Sigmoid colon (tissue), 7 donors: ENCODE measurements around the gene ATRNL1. TPM values are rescaled to one million over a fixed set of nuclear protein-coding genes. Genes with fewer than 3 reads are reported as not detected.

Experiments
- DNase-seq: peaks from one replicate; pipeline ENCODE4 v3.0.0-alpha.2; 2019
- H3K27ac ChIP-seq, 4 donors: fragments of 200-600 bp; sonication (generic); one replicate each; pipeline ENCODE4 v1.5.1; 2016 to 2019; ENCODE audit warnings: mild to moderate bottlenecking in 1 of 4
- H3K27me3 ChIP-seq, 3 donors: fragments of 200-600 bp; sonication (generic); one replicate each; pipeline ENCODE4 v1.5.1; 2019; ENCODE audit warnings: mild to moderate bottlenecking in 1 of 3
- H3K36me3 ChIP-seq, 4 donors: fragments of 200-600 bp; sonication (generic); one replicate each; pipeline ENCODE4 v1.5.1; 2016 to 2019
- H3K4me1 ChIP-seq, 4 donors: fragments of 200-600 bp; sonication (generic); one replicate each; pipeline ENCODE4 v1.5.1; 2017 to 2019
- H3K4me3 ChIP-seq, 4 donors: fragments of 200-600 bp; sonication (generic); one replicate each; pipeline ENCODE4 v1.5.1; 2017 to 2019; ENCODE audit warnings: mild to moderate bottlenecking in 2 of 4, moderate library complexity in 1 of 4
- H3K9me3 ChIP-seq, 4 donors: fragments of 200-600 bp in 3 of 4; sonication (generic) in 3 of 4; one replicate each; pipeline versions ENCODE4 v1.5.1 to v1.6.1; 2013 to 2019
- EP300 ChIP-seq, 4 donors: sonication (generic); formaldehyde crosslinking; IDR thresholded peaks; one replicate each; pipeline ENCODE4 v1.6.1; 2017; ENCODE audit warnings: antibody characterized with exemption in 4 of 4
- POLR2A ChIP-seq, 2 donors: fragments of 450-650 bp; IDR thresholded peaks; one replicate each; pipeline ENCODE4 v1.6.1; 2016; ENCODE audit warnings: antibody characterized with exemption in 2 of 2, mild to moderate bottlenecking in 2 of 2, moderate library complexity in 2 of 2
- POLR2AphosphoS5 ChIP-seq, 4 donors: sonication (generic); formaldehyde crosslinking; IDR thresholded peaks; one replicate each; pipeline ENCODE4 v1.6.1; 2017; ENCODE audit warnings: antibody characterized with exemption in 4 of 4
- WGBS, 2 donors: extraction: QIAGEN DNeasy Blood & Tissue Kit; methylation state at CpG; one replicate each; pipeline ENCODE4 v1.1.7; 2013; 5-methylcytosine and 5-hydroxymethylcytosine counted together
- intact Hi-C: fragments of 100-400 bp; cut with DNase I; formaldehyde crosslinking; loops from one replicate; pipeline ENCODE4 v1.15.1; 2023
- polyA plus RNA-seq, 3 donors: library from polyadenylated mRNA; stranded (reverse); fragments of 200-250 nt; gene quantifications; one replicate each; pipeline ENCODE4 v1.2.3, GENCODE V29; 2013
- total RNA-seq, 4 donors: library from RNA; depleted of rRNA; stranded (reverse); fragments of >200 nt; gene quantifications; one replicate each; pipeline ENCODE4 v1.1.0, GENCODE V29; 2016
- TF ChIP-seq, protein P1 (sequence below), 4 experiments: fragments of 450-650 bp in 3 of 4; fragments of 200-600 bp in 1 of 4; IDR thresholded peaks; one replicate each; pipeline ENCODE4 v1.5.1; 2016 to 2019; ENCODE audit warnings: antibody characterized with exemption in 4 of 4, mild to moderate bottlenecking in 3 of 4, moderate library complexity in 2 of 4
- donor health status: healthy with polysubstance abuse.
- donor health status: Bipolar disorder and iron deficiency.
- donor health status: healthy.

ATRNL1 gene
- total and polyA plus RNA-seq, 7 donors, result 0.57 to 17.3 (median 6.9) TPM; not detected in 1

DNA sequence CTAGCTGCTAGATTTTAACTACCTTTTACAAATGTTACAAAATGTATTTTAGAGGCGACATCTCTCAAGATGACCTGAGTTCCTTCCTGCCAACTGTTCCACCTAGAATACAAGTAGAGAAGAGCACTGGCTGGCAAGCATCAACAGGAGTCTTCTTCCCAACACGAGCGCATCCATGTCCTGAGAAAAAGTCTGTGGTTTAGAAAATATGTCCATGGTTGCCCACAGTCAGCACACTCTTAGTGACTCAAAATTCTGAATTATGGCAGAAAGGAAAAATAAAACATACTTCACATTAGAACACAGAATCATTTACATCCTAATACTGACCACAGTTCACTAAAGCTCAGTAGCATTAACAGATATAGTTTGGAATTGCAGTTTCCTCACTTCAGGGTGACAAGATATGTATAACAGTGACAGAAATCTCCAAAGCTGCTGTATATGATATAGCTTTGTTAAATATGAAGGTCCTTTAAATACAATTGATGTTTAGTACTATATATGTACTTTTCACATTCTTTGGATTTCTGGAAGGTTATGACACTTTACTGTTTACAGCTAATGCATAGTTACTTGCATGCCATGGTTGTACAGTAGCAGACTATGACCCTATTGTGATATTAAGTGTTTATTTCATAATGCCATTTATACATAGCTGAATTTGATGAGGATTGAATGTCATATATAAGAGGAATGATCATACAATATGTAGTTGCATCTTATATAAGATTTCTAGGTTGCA, 852.7 kb downstream of the ATRNL1 start:
- DNase-seq, result no peak
- TF ChIP-seq, protein P1, sequence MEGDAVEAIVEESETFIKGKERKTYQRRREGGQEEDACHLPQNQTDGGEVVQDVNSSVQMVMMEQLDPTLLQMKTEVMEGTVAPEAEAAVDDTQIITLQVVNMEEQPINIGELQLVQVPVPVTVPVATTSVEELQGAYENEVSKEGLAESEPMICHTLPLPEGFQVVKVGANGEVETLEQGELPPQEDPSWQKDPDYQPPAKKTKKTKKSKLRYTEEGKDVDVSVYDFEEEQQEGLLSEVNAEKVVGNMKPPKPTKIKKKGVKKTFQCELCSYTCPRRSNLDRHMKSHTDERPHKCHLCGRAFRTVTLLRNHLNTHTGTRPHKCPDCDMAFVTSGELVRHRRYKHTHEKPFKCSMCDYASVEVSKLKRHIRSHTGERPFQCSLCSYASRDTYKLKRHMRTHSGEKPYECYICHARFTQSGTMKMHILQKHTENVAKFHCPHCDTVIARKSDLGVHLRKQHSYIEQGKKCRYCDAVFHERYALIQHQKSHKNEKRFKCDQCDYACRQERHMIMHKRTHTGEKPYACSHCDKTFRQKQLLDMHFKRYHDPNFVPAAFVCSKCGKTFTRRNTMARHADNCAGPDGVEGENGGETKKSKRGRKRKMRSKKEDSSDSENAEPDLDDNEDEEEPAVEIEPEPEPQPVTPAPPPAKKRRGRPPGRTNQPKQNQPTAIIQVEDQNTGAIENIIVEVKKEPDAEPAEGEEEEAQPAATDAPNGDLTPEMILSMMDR (IDR thresholded peaks at IDR 0.05), result no peak
- no peak for TF ChIP-seq EP300 (IDR thresholded peaks at IDR 0.05)
- TF ChIP-seq POLR2A (IDR thresholded peaks at IDR 0.05), result no peak
- no peak for TF ChIP-seq POLR2AphosphoS5 (IDR thresholded peaks at IDR 0.05)
- peaks cover 0 to 16% (median 8%) of the 10 kb centered on the region in 4 donors for H3K4me1 ChIP-seq
- H3K9me3 ChIP-seq, result no peaks in the 10 kb centered on the region
- no peak overlapping the region for H3K4me3 ChIP-seq
- no peaks in the 10 kb centered on the region for H3K27me3 ChIP-seq
- no peak overlapping the region for H3K27ac ChIP-seq
- intact Hi-C loops, result loop anchor here (5.0 to 10.0 kb wide), 3 partner anchors 141 to 341 kb away; partner anchors contain the start of gene GFRA1
- no peaks in the 10 kb centered on the region for H3K36me3 ChIP-seq
- WGBS, 2 donors, result 91 to 95% methylated on average over 3 of the region's 3 CpGs

DNA sequence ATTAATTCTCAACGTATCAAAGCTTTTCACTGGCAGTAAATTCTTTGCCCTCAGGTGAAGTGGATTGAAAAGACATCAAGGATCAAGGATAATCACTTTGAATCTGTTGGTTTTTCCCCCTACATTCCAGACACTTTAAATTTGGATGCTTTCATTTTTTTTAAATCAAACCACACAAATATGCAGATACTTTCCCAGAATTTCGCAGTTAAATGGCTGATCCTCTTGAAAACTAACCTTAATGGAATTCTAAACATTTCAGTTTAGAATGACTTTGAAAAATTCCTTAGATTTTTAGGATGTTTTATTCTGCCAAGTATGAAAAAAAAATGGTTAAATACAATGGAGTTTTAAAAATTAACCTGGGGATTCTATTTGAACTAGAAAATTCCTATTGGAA, 853.9 kb downstream of the ATRNL1 start:
- WGBS, 2 donors, result 63 to 74% methylated on average over 2 of the region's 2 CpGs
- H3K4me1 ChIP-seq, result peaks cover 0 to 16% (median 3%) of the 10 kb centered on the region in 4 donors
- intact Hi-C loops, result loop anchor here (5.0 to 10.0 kb wide), 3 partner anchors 142 to 340 kb away; partner anchors contain the start of gene GFRA1
- no peaks in the 10 kb centered on the region for H3K36me3 ChIP-seq
- TF ChIP-seq EP300 (IDR thresholded peaks at IDR 0.05), result no peak
- TF ChIP-seq, protein P1 (IDR thresholded peaks at IDR 0.05), result no peak
- TF ChIP-seq POLR2AphosphoS5 (IDR thresholded peaks at IDR 0.05), result no peak
- TF ChIP-seq POLR2A (IDR thresholded peaks at IDR 0.05), result no peak
- DNase-seq, result no peak
- H3K9me3 ChIP-seq, result no peaks in the 10 kb centered on the region
- H3K27me3 ChIP-seq, result no peaks in the 10 kb centered on the region
- H3K4me3 ChIP-seq, result no peak overlapping the region
- H3K27ac ChIP-seq, result no peak overlapping the region

DNA sequence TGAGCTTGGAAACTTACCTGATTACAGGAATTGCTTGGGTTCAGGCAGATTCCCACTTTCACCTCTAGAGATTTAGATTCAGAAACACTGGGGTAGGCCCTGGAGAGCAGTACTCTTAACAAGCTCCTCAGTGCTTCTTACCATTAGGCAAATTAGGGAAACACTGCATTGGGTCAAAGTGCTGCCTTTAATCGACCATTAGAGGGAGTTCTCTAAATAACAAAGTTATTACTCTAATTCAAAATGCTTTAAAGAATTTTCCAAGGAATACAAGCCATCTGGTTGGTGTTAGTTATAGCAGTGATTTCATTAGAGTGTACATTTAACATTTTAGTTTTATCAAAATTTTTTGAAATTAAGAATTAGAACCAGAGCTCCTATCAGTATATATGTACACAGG, 855.3 kb downstream of the ATRNL1 start:
- Histone ChIP-seq H3K9me3 (no peaks in the 10 kb centered on the region), H3K36me3 (no peaks in the 10 kb centered on the region), H3K27me3 (no peaks in the 10 kb centered on the region), H3K4me3 (no peak overlapping the region), H3K27ac (no peak overlapping the region), H3K4me1 (peaks cover 0 to 14% (median 0%) of the 10 kb centered on the region in 4 donors)
- intact Hi-C loops, result loop anchor here (5.0 to 10.0 kb wide), 3 partner anchors 144 to 339 kb away; partner anchors contain the start of gene GFRA1
- WGBS, 2 donors, result 21 to 22% methylated on average over 1 of the region's 1 CpG
- no peak for DNase-seq
- TF ChIP-seq EP300 (IDR thresholded peaks at IDR 0.05), result no peak
- no peak for TF ChIP-seq POLR2A (IDR thresholded peaks at IDR 0.05)
- TF ChIP-seq, protein P1 (IDR thresholded peaks at IDR 0.05), result peak in 1 of 4 experiments; percentile 43

DNA sequence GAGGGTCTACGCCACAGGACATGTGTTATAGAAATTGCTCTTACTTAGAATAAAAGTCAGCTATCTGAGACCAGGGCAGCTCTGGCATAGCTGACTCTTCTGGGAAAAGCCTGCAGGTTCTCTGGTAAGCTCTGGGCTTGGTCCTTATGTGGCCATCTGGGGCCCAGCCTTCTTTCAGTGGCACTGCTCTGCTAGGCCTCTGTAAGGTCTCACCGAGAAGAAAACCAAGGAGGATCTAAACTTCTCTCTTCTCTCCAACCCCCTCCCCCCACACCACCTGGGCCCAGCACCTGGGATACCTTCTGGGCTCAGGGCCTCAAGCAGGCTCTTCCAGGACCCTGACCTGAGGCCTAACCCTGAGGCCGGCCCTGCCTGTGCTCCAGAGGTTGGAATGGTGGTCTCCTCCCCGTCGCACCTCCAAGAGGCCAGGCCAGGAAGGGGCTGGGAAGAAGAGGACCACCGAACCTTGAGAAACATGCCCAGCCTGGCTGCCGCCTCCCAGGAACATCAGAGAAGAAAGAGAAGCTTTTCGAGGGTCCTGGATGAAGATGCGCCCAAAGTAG, 856.2 kb downstream of the ATRNL1 start:
- intact Hi-C loops, result loop anchor here (5.0 to 10.0 kb wide), 3 partner anchors 145 to 338 kb away; partner anchors contain the start of gene GFRA1
- H3K36me3 ChIP-seq, result no peaks in the 10 kb centered on the region
- no peak overlapping the region for H3K4me3 ChIP-seq
- no peaks in the 10 kb centered on the region for H3K27me3 ChIP-seq
- DNase-seq, result no peak
- peaks cover 0 to 14% (median 0%) of the 10 kb centered on the region in 4 donors for H3K4me1 ChIP-seq
- no peaks in the 10 kb centered on the region for H3K9me3 ChIP-seq
- WGBS, 2 donors, result 92 to 93% methylated on average over 9 of the region's 9 CpGs
- H3K27ac ChIP-seq, result no peak overlapping the region
- TF ChIP-seq EP300 (IDR thresholded peaks at IDR 0.05) (no peak), POLR2A (IDR thresholded peaks at IDR 0.05) (no peak)

DNA sequence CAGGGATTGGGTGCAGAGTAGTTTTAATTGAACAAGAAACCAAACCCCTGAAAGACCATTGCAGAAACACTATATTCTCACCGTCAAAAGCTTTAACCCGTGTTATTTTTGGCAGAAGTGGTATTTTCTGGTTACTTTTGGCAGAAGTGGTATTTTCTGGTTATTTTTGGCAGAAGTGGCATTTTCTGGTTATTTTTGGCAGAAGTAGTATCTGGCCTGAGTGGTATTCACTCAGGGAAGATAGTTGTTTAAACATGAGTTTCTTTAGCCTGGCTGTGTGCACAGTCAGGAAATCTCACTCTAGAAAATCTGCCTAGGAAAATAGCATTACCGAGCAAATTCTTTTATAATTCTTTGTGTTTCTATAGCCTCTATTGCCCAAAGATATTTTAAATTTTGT, 857.2 kb downstream of the ATRNL1 start:
- Histone ChIP-seq H3K4me1 (peaks cover 0 to 14% (median 0%) of the 10 kb centered on the region in 4 donors), H3K27ac (no peak overlapping the region), H3K4me3 (no peak overlapping the region), H3K36me3 (no peaks in the 10 kb centered on the region), H3K9me3 (no peaks in the 10 kb centered on the region), H3K27me3 (no peaks in the 10 kb centered on the region)
- no peak for DNase-seq
- intact Hi-C loops, result no loop called here
- WGBS, 2 donors, result 84 to 88% methylated on average over 3 of the region's 3 CpGs
- TF ChIP-seq, protein P1 (IDR thresholded peaks at IDR 0.05), result no peak
- TF ChIP-seq EP300 (IDR thresholded peaks at IDR 0.05), result no peak
